Thoracic aorta (tissue), 2 donors: ENCODE data around the gene ABL2. TPM values are rescaled to one million over a fixed set of nuclear protein-coding genes. Genes with fewer than 3 reads are reported as not detected.
"Not testable (repeated sequence)": the region's sequence is repeated elsewhere in the genome, so short reads cannot be mapped to it uniquely, and the experiment has no call there.

Source experiments
- ATAC-seq: fragments of 150-250 bp; one replicate; pipeline ENCODE4 v1.8.0; 2017; ENCODE audit warnings: low read depth; ENCODE audit not compliant: insufficient number of reproducible peaks, low FRiP score
- DNase-seq: peaks from one replicate; pipeline ENCODE4 v3.0.0-alpha.2; 2020; ENCODE audit warnings: low spot score
- H3K27ac ChIP-seq, 2 donors: fragments of 200-600 bp; sonication (generic); 1 replicate in 1 of 2; 2 replicates in 1 of 2; pipeline ENCODE4 v1.5.1; 2016; ENCODE audit warnings: mild to moderate bottlenecking in 2 of 2, moderate library complexity in 2 of 2
- H3K27me3 ChIP-seq: fragments of 200-600 bp; sonication (generic); replicated peaks from 2 replicates; pipeline ENCODE4 v1.6.0; 2016; ENCODE audit warnings: mild to moderate bottlenecking; ENCODE audit not compliant: insufficient read depth
- H3K36me3 ChIP-seq: fragments of 200-600 bp; sonication (generic); one replicate; pipeline ENCODE4 v1.5.1; 2016
- H3K4me1 ChIP-seq, 2 donors: fragments of 200-600 bp; sonication (generic); 1 replicate in 1 of 2; 2 replicates in 1 of 2; pipeline versions ENCODE4 v1.5.1 to v1.6.0; 2016; ENCODE audit warnings: low read depth in 2 of 2, mild to moderate bottlenecking in 1 of 2; ENCODE audit not compliant: control insufficient read depth in 1 of 2
- H3K4me3 ChIP-seq: fragments of 200-600 bp; sonication (generic); 2 replicates; pipeline ENCODE4 v1.5.1; 2016; ENCODE audit warnings: mild to moderate bottlenecking
- H3K9me3 ChIP-seq: fragments of 200-600 bp; sonication (generic); 2 replicates; pipeline ENCODE4 v1.5.1; 2016
- CTCF ChIP-seq: fragments of 200-600 bp; sonication (generic); IDR thresholded peaks from one replicate; pipeline ENCODE4 v1.5.1; 2019; ENCODE audit warnings: antibody characterized with exemption
- total RNA-seq, 2 donors: library from RNA; depleted of rRNA; stranded (reverse); fragments of >200 nt; gene quantifications; one replicate each; pipeline versions ENCODE4 v1.1.0 to v1.2.3, GENCODE V29; 2016

ABL2 gene
- total RNA-seq, 2 donors from 2014 or later, result 23.6 to 62.4 TPM

DNA sequence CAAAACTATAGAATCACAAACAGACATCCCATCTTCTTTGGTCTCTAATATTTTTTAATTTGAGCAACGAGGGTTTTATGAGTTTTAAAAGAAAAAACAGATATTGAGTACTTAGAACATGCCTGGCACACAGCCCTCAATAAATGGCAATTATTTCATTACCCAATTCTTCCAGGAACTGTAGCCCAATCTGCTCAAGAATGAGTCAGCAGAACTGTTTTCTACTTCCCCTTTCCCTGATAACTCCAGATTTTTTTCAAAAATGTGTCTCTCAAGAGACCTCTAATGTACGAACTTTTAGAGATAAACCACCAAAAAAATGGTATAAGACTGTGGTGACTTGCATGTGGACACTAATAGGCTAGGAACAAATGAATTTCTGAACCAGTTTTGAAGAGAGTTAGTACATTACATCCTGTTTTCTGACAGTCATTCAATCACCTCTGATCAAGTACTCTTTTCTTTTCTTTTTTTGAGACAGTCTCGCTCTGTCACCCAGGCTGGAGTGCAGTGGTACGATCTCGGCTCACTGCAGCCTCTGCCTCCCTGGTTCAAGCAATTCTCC is 11.5 kb downstream of the ABL2 start:
- ATAC-seq (peak; percentile 57), DNase-seq (no peak)
- no peak for TF ChIP-seq CTCF
- Histone ChIP-seq H3K9me3 (no peaks in the 10 kb centered on the region), H3K4me1 (peaks cover 5 to 26% of the 10 kb centered on the region in 2 donors), H3K4me3 (peak overlapping the region; percentile 4), H3K27me3 (no peaks in the 10 kb centered on the region), H3K36me3 (no peaks in the 10 kb centered on the region), H3K27ac (peak overlapping the region; percentile 1 to 22)

DNA sequence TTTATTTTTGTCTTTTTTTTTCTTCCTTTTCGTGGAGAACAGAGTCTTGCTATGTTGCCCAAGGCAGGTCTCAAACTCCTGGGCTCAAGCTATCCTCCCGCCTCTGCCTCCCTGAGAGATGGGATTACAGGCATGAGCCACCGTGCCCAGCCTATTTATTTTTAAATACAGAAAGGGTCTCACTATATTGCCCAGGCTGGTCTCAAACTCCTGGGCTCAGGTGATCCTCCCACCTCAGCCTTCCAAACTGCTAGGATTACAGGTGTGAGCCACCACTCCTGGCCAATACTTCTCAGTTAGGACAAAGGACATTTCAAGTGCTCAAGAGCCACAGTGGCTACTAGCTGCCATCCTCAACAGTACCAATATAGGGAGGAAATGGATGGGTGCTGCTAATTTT is 16.2 kb downstream of the ABL2 start:
- not testable (repeated sequence) for H3K4me3 ChIP-seq, H3K36me3 ChIP-seq, DNase-seq, H3K27me3 ChIP-seq, H3K27ac ChIP-seq, ATAC-seq, H3K9me3 ChIP-seq
- H3K4me1 ChIP-seq, result peaks cover 4 to 28% of the 10 kb centered on the region in 2 donors

GRCh38 chr1:179208681-179209477 is 20.6 kb downstream of the ABL2 start:
- TF ChIP-seq CTCF, result no peak
- H3K4me1 ChIP-seq, result peaks cover 12 to 42% of the 10 kb centered on the region in 2 donors
- H3K9me3 ChIP-seq, result no peaks in the 10 kb centered on the region
- no peaks in the 10 kb centered on the region for H3K27me3 ChIP-seq
- H3K27ac ChIP-seq, result no peak overlapping the region
- ATAC-seq (no peak), DNase-seq (no peak)
- H3K4me3 ChIP-seq, result no peak overlapping the region
- no peaks in the 10 kb centered on the region for H3K36me3 ChIP-seq

DNA sequence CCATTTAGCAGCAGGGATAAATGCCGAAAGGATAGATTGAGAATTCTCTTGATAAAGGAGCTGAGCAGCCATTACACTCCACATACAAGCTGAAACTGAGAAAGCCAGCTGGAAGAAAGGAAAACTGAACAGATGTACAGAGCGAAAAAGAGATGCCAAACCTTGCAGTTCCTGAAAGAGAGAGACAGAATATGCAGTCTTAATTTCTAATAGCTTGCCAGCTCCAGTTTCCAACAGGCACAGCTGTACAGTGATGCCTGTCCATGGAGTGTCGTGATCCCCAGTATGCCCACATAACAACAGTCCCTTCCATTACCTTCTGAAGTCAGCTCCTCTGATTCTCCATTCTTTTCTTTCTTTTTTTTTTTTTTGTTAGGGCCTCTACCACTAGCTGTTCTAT is 22.7 kb downstream of the ABL2 start:
- H3K27me3 ChIP-seq, result no peaks in the 10 kb centered on the region
- ATAC-seq, result no peak
- H3K4me3 ChIP-seq, result no peak overlapping the region
- DNase-seq, result no peak
- TF ChIP-seq CTCF, result no peak
- H3K36me3 ChIP-seq, result no peaks in the 10 kb centered on the region
- H3K4me1 ChIP-seq, result peaks cover 12 to 42% of the 10 kb centered on the region in 2 donors
- no peak overlapping the region for H3K27ac ChIP-seq
- no peaks in the 10 kb centered on the region for H3K9me3 ChIP-seq

GRCh38 chr1:179205284-179205683 is 24.2 kb downstream of the ABL2 start:
- H3K4me1 ChIP-seq, result peaks cover 12 to 42% of the 10 kb centered on the region in 2 donors
- H3K9me3 ChIP-seq, result no peaks in the 10 kb centered on the region
- TF ChIP-seq CTCF, result no peak
- ATAC-seq (no peak), DNase-seq (no peak)
- no peaks in the 10 kb centered on the region for H3K36me3 ChIP-seq
- H3K27ac ChIP-seq, result peak overlapping the region in 1 of 2 donors; percentile 36
- H3K27me3 ChIP-seq, result no peaks in the 10 kb centered on the region
- H3K4me3 ChIP-seq, result peak overlapping the region; percentile 47
